Activated CD8-positive, alpha-beta memory T cell treated with anti-CD3 and anti-CD28 coated beads, Interleukin-2, amount 50 U/mL, for 4 hours (primary cell): ENCODE results near the gene HSPBAP1.
"Not testable (repeated sequence)": the region's sequence is repeated elsewhere in the genome, so short reads cannot be mapped to it uniquely, and the experiment has no call there.

Experiments
- DNase-seq: peaks from one replicate; pipeline ENCODE4 v3.0.0-alpha.2; 2020

The HSPBAP1 gene

DNA sequence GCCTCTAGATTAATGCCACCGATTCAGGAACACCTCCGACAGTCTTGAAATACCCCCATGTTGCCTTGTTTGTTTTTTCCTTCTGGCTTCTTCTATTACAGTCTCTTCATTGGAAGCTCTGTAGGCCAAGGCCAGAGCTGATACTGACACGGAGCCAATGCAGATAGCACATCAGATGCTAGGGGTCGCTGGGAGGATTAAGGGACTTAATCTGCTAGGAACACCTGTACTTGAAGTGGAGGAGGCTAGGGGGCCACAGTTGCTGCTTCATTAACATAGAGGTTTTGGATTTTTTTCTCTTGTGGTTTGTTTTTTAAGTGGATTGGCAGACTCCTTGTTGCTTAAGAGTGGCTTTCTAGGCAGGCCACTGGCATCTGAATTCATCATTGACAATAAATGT, 63.4 kb downstream of the HSPBAP1 start:
- no peak for DNase-seq

DNA sequence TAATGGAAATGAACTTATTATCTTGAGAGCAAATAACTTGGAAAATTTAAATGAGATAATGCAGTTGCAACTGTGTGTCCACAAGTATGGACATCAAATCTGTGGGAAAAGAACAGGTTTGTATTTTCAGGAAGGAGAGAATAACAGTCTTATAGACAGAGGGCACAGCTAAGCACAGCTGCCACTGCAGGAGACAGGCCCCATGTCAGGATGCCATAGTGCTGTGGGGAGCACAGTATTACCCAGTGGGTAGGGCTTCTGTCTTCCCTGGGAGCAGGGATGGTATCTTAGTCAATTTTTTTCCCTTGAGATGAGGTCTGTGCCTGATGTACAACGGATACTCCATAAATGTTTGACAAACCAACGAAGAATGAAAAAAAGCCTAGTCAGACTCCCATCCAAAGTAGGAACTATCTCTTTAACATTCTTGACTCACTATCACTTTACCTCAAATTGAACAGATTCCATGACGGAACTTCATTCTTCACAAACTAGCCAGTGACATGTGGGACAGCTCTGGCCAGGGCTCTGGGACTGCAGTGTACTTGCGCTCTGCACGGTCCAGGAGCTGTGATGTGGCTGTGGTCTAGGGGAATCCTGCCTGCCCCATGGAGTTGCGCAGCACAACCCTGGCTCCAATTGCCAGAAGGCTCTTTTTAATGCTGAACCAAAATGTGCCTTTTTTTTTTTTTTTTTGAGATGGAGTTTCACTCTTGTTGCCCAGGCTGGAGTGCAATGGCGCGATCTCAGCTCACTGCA, 64.7 kb downstream of the HSPBAP1 start:
- no peak for DNase-seq

DNA sequence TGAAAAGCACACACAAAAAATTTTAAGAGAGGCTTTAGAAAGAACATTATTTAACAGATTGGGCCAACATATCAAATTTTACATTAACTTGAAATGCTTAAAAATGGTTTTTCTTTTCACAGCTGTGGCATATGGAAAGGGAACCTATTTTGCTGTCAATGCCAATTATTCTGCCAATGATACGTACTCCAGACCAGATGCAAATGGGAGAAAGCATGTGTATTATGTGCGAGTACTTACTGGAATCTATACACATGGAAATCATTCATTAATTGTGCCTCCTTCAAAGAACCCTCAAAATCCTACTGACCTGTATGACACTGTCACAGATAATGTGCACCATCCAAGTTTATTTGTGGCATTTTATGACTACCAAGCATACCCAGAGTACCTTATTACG, 65.4 kb downstream of the HSPBAP1 start:
- DNase-seq = no peak

DNA sequence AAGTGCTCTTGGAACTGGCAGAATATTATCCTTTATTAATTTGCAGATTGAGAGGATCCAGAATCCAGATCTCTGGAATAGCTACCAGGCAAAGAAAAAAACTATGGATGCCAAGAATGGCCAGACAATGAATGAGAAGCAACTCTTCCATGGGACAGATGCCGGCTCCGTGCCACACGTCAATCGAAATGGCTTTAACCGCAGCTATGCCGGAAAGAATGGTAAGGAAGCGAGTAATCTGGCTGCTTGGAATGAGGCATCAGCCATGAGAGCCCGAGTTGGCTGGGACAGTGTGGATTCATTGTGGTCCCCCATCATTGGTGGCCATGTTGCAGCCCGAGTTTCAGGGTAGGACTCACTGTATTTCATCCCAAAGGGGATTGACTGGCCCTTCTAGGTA, 65.9 kb downstream of the HSPBAP1 start:
- no peak for DNase-seq

GRCh38 chr3:122727294-122727693, 66.3 kb downstream of the HSPBAP1 start:
- no peak for DNase-seq

GRCh38 chr3:122725106-122725505, 68.5 kb downstream of the HSPBAP1 start:
- no peak for DNase-seq

DNA sequence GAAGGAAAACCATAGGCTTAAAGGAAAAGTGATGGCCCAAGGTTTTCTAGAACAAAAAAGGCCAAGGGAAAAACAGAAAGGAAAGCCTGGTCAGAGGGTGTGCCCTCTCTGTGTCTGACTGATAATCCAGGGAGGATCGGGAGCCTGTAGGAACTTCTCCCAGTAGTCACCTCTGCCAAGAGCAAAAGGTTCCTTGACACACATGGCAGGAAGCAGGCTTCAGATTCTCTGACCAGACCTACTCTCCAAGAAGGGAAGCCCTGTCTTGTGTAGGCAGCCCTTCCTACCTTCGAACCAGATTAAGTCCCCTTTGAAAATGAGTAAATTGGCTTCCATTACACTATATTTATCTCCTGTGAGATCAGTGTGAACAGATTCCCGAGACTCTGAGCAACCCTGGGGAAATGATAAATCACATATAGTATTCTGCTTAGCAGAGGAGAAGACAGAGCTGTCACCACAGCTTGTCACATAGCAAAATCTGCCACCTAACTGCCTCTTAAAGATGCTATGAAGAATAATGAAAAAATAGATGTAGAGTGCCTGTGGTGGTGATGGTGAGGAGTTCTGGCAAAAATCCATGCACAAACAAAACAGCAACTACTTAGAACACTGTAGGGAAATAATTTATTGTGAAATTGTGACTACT, 74.2 kb downstream of the HSPBAP1 start:
- DNase-seq = no peak

DNA sequence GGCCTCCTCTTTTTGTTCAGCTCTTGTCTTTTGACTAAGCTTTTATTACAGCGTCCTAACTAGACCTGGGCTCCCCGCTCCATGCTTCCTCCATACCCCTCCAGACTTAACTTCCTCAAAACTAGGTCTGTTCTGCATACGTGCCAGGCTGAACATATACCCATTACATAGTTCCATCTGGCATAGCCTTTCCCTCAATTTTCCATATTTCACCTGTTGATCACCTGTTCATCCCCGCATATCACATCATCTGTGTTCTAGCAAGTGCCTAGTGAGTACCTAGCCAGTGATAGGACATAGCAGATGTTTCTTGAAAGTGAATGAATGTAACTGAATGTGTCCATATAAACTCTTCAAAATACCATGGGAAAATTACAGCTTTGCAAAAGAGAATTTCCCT, 77.0 kb downstream of the HSPBAP1 start:
- no peak for DNase-seq

GRCh38 chr3:122714273-122714672, 79.4 kb downstream of the HSPBAP1 start:
- DNase-seq = no peak

DNA sequence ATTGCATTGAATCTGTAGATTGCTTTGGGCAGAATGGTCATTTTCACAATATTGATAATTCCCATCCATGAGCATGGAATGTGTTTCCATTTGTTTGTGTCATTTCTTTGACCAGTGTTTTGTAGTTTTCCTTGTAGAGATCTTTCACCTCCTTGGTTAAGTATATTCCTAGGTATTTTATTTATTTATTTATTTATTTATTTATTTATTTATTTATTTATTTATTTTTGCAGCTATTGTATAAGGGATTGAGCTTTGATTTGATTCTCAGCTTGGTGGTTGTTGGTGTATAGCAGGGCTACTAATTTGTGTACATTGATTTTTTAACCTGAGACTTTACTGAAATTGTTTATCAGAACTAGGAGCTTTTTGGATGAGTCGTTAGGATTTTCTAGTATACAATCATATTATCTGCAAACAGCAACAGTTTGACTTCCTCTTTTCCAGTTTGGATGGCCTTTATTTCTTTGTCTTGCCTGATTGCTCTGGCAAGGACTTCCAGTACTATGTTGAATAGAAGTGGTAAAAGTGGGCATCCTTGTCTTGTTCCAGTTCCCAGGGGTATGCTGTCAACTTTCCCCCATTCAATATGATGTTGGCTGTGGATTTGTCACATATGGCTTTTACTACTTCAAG, 82.9 kb downstream of the HSPBAP1 start:
- not testable (repeated sequence) for DNase-seq

DNA sequence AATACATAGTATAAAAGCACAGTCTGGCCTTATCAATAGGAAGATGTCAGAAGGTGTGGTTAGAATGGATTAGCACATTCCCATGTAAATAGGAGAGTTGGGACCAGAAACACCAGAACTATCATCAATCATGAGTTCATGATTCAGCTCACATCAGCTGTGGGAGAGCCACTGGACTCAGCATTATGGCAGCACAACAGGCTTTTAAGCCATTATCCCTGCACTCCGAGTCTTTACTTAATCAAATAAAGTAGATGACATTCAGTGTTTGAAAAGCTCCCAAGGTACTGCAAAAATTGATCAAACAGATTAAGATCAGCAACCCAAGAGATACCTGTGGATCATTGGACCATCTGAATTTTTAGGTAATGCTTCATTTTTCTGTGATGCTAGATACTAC, 88.3 kb downstream of the HSPBAP1 start:
- DNase-seq = no peak

- DNase-seq = no peak
Measured at GRCh38 chr3:122700193-122700592, 93.4 kb downstream of the HSPBAP1 start.

- DNase-seq = no peak
Measured at GRCh38 chr3:122697952-122698620, 95.5 kb downstream of the HSPBAP1 start.

- DNase-seq = no peak
Measured at GRCh38 chr3:122695927-122696561, 97.6 kb downstream of the HSPBAP1 start.

GRCh38 chr3:122694966-122695365, 98.7 kb downstream of the HSPBAP1 start:
- no peak for DNase-seq

DNA sequence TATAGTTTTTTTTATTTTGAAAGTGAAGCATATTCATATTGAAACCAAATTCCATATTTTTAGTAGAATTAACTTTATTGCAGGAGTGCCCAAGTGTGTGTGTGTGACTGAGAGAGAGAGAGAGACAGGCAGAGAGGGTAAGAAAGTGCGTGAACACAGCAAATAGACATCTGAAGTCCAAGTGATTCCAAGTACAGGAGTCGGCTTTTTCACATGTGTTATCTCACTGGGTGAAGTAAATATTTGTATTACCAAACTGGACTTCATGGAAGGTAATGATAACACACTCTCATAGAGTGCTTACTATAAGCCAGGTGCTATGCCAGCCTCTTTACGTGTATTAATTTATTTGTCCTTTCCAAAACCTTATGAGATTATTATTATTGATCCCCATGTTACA, 101.0 kb downstream of the HSPBAP1 start:
- no peak for DNase-seq

- no peak for DNase-seq
Measured at GRCh38 chr3:122691195-122691594, 102.4 kb downstream of the HSPBAP1 start.

DNA sequence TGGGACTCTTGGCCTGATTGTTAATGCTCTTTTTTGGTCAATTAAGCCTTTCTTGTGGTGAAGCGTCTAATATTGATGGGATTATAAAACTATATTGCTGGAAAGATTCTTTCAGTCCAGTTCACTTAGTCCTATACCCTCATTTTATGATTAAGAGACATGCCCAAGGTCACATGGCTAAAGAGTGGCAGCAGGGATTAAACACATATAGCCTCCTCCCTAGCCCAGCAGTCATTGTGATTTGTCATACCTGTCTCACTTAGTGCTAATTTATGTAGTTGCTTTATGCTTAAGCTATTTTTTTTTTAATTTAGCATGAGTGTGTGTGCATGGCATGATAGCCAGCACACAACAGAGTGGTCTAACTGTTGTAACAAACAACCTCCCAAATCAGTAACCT, 103.5 kb downstream of the HSPBAP1 start:
- DNase-seq = no peak
